Upper lobe of left lung (tissue), 4 donors: ENCODE results near the gene MPO.

Experiments used
- POLR2AphosphoS5 ChIP-seq, 2 donors: sonication (generic); formaldehyde crosslinking; IDR thresholded peaks; one replicate each; pipeline ENCODE4 v1.5.1; 2017; ENCODE audit warnings: antibody characterized with exemption in 2 of 2
- TF ChIP-seq, protein P1 (sequence below), 6 experiments: fragments of 450-650 bp in 4 of 6; fragments of 200-600 bp in 2 of 6; sonication (generic) in 2 of 6; IDR thresholded peaks; one replicate each; pipeline ENCODE4 v1.5.1; 2016 to 2019; ENCODE audit warnings: antibody characterized with exemption in 6 of 6

DNA sequence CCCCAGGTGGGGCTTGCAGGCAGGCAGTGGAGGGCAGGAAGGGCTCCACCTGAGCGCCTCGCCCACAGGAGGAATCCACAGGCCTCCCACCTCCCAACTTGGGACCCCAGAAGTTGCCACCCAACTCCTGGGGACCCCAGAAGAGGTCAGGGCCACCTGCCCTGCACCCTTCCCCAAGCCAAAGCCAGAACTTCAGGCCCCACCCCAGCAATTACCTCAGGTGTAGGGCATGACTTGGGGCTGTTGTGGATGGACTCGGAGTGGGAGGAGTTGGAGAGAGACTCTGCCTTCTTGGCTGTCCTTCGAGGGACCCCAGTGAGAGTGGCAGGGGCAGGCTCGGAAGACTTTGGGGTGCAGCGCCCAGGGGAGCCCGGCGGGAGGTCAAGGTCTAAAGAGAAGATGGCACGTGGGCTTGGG lies 37.3 kb upstream of the MPO start:
- TF ChIP-seq, protein P1, sequence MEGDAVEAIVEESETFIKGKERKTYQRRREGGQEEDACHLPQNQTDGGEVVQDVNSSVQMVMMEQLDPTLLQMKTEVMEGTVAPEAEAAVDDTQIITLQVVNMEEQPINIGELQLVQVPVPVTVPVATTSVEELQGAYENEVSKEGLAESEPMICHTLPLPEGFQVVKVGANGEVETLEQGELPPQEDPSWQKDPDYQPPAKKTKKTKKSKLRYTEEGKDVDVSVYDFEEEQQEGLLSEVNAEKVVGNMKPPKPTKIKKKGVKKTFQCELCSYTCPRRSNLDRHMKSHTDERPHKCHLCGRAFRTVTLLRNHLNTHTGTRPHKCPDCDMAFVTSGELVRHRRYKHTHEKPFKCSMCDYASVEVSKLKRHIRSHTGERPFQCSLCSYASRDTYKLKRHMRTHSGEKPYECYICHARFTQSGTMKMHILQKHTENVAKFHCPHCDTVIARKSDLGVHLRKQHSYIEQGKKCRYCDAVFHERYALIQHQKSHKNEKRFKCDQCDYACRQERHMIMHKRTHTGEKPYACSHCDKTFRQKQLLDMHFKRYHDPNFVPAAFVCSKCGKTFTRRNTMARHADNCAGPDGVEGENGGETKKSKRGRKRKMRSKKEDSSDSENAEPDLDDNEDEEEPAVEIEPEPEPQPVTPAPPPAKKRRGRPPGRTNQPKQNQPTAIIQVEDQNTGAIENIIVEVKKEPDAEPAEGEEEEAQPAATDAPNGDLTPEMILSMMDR (IDR thresholded peaks at IDR 0.05) = no peak
- TF ChIP-seq POLR2AphosphoS5 (IDR thresholded peaks at IDR 0.05) = no peak
